ENCODE measurements around the gene DR1. TPM values are rescaled to one million over a fixed set of nuclear protein-coding genes. Genes with fewer than 3 reads are reported as not detected.

Gene DR1
- polyA plus RNA-seq, 2 of the 4 experiments (the other 2 are of a cell fraction) = 20.9 to 39.8 TPM

DNA sequence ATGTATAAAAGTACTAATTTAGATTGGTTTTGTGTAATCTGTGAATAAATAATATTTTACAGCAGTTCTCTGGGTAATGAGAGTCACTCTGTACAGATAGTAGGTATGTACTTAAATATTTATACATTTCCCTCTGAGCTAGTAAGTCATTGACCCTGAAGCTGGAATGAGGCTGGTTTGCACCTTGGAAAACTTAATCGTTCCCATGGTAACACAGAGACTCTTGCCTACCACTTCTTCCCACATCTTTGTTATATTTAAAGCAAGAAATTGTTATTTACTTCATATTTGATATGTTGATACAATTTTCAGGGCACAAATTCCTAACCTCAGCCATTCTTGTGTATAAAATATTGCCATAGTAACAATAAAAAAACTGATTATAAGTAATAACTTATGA, 13.3 kb upstream of the DR1 start (continued):
- no peak for TF ChIP-seq REST (IDR thresholded peaks at IDR 0.05)
- TF ChIP-seq KDM1A (IDR thresholded peaks at IDR 0.05; ENCODE audit: low read depth) = no peak
- TF ChIP-seq USF2 (IDR thresholded peaks at IDR 0.05) = no peak
- TF ChIP-seq HOXB13 (CRISPR knock-in tag; IDR thresholded peaks at IDR 0.05; ENCODE audit: low read depth) = no peak
- TF ChIP-seq CTCF (IDR thresholded peaks at IDR 0.05) = no peak
- TF ChIP-seq PHF8 (IDR thresholded peaks at IDR 0.05; ENCODE audit: borderline replicate concordance, low read depth) = no peak
- TF ChIP-seq ZFP36 (IDR thresholded peaks at IDR 0.05; ENCODE audit: borderline replicate concordance, partially characterized antibody) = no peak
- TF ChIP-seq SMC3 (IDR thresholded peaks at IDR 0.05) = no peak
- TF ChIP-seq GATA3 (IDR thresholded peaks at IDR 0.05; ENCODE audit: borderline replicate concordance) = no peak
- TF ChIP-seq BHLHE40 (IDR thresholded peaks at IDR 0.05; ENCODE audit: low read depth, low read length) = no peak

- ChIA-PET CTCF (interaction anchor here (2.6 kb wide), 1 partner anchor 34 kb away, joined by 9 read pairs; no protein-coding TSS in a partner anchor), POLR2A (no interaction called here)
- peak in 1 of 2 experiments; percentile 43; a peak in 1 of 4 replicates for TF ChIP-seq CEBPB (IDR thresholded peaks at IDR 0.05)
- TF ChIP-seq GATA3 (IDR thresholded peaks at IDR 0.05; ENCODE audit: borderline replicate concordance) = peak; percentile 43; the same call in 1 of the 2 replicates
- TF ChIP-seq NPAS2 (CRISPR knock-in tag; IDR thresholded peaks at IDR 0.05; ENCODE audit: borderline replicate concordance) = no peak
- TF ChIP-seq FOSL2 (IDR thresholded peaks at IDR 0.05) = 0 out of 2 replicates have a peak, but pooled peaks have one; percentile 13
- peak; percentile 62 for TF ChIP-seq FOSL2 (CRISPR knock-in tag; IDR thresholded peaks at IDR 0.05)
- TF ChIP-seq HOXB13 (CRISPR knock-in tag; IDR thresholded peaks at IDR 0.05; ENCODE audit: low read depth) = no peak
- 0 out of 2 replicates have a peak, but pooled peaks have one; percentile 44 for TF ChIP-seq JUNB (IDR thresholded peaks at IDR 0.05)
- TF ChIP-seq MAX (IDR thresholded peaks at IDR 0.05) = 0 out of 2 replicates have a peak, but pooled peaks have one; percentile 15
- no peak for TF ChIP-seq MAZ (IDR thresholded peaks at IDR 0.05; ENCODE audit: borderline replicate concordance, low read depth, low read length)
- no peaks in the 10 kb centered on the region for H3K9me3 ChIP-seq
- H3K4me1 ChIP-seq = peaks cover 30% of the 10 kb centered on the region
- DNase-seq (ENCODE audit: low read depth in 1 of 2, low spot score in 1 of 2) = peak; percentile 28 to 68
- H3K4me2 ChIP-seq = peak overlapping the region; percentile 58
- WGBS (ENCODE audit: missing lambda C conversion rate) = 17% methylated on average over 5 of the region's 5 CpGs
- ATAC-seq = peak; percentile 62 to 94; a peak in 4 of 6 replicates
- peak overlapping the region; percentile 17 to 54; a peak in 3 of 6 replicates for H3K27ac ChIP-seq
- no peak overlapping the region for H3K4me3 ChIP-seq
- no peak for FAIRE-seq
Observed at GRCh38 chr1:93338387-93339146, 7.1 kb upstream of the DR1 start.

Data from A549 (cell line).